ENCODE data around the gene PSD2. TPM values are rescaled to one million over a fixed set of nuclear protein-coding genes. Genes with fewer than 3 reads are reported as not detected.

The PSD2 gene
- total and polyA plus RNA-seq, 10 of the 15 experiments (the other 5 are each of a cell fraction or from before 2014, with no cell fraction given), result 0.02 to 0.14 (median 0.03) TPM; not detected in 5

DNA sequence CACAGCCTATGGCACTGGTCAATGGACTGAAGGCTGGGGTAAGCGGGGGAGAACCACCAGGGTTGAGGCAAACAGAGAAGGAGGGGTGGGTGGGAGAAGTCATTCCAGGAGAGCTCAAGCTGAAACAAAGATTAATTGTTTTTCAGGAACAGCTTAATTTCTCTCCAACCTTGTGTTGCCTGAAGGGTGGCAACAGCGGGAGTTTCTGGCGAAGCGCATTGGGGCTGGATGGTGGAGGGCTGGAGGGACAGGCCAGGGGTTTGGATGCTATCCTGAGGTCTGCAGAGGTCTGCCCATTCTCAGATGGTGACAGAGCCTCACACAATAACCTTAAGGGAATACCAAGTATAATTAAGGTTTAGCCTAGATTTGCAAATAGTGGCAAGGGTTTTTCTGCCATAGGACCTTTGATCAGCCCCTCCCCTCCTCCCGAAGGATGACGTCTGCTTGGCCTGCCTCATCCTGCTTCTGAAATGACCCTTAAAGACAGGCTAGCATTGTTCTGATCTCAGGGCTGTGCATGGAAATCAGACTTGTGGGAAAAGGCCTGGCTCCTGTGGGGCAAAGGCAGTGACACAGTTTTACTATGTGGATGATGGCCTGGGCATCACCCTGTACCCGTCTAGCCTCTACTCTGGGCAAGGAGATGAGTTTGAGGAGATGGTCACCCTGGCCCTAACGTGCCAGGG, 32.7 kb downstream of the PSD2 start (continued):
- TF ChIP-seq, protein P1, sequence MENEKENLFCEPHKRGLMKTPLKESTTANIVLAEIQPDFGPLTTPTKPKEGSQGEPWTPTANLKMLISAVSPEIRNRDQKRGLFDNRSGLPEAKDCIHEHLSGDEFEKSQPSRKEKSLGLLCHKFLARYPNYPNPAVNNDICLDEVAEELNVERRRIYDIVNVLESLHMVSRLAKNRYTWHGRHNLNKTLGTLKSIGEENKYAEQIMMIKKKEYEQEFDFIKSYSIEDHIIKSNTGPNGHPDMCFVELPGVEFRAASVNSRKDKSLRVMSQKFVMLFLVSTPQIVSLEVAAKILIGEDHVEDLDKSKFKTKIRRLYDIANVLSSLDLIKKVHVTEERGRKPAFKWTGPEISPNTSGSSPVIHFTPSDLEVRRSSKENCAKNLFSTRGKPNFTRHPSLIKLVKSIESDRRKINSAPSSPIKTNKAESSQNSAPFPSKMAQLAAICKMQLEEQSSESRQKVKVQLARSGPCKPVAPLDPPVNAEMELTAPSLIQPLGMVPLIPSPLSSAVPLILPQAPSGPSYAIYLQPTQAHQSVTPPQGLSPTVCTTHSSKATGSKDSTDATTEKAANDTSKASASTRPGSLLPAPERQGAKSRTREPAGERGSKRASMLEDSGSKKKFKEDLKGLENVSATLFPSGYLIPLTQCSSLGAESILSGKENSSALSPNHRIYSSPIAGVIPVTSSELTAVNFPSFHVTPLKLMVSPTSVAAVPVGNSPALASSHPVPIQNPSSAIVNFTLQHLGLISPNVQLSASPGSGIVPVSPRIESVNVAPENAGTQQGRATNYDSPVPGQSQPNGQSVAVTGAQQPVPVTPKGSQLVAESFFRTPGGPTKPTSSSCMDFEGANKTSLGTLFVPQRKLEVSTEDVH (IDR thresholded peaks at IDR 0.05; ENCODE audit: low read depth, partially characterized antibody), result no peak
- TF ChIP-seq FOS (IDR thresholded peaks at IDR 0.05; ENCODE audit: borderline replicate concordance, extremely low read depth, insufficient read length) (no peak), FOXM1 (IDR thresholded peaks at IDR 0.05; ENCODE audit: low read depth, low read length) (no peak), ASH2L (IDR thresholded peaks at IDR 0.05; ENCODE audit: borderline replicate concordance, low read depth) (no peak), CHD2 (IDR thresholded peaks at IDR 0.05; ENCODE audit: borderline replicate concordance, low read depth, low read length) (no peak), POLR2AphosphoS2 (IDR thresholded peaks at IDR 0.05; ENCODE audit: low read depth, low read length) (no peak), KDM1A (IDR thresholded peaks at IDR 0.05; ENCODE audit: borderline replicate concordance) (no peak), ZNF24 (IDR thresholded peaks at IDR 0.05) (no peak)
- TF ChIP-seq, protein P2, sequence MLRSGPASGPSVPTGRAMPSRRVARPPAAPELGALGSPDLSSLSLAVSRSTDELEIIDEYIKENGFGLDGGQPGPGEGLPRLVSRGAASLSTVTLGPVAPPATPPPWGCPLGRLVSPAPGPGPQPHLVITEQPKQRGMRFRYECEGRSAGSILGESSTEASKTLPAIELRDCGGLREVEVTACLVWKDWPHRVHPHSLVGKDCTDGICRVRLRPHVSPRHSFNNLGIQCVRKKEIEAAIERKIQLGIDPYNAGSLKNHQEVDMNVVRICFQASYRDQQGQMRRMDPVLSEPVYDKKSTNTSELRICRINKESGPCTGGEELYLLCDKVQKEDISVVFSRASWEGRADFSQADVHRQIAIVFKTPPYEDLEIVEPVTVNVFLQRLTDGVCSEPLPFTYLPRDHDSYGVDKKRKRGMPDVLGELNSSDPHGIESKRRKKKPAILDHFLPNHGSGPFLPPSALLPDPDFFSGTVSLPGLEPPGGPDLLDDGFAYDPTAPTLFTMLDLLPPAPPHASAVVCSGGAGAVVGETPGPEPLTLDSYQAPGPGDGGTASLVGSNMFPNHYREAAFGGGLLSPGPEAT (IDR thresholded peaks at IDR 0.05; ENCODE audit: low read depth), result no peak
- TF ChIP-seq, protein P3, sequence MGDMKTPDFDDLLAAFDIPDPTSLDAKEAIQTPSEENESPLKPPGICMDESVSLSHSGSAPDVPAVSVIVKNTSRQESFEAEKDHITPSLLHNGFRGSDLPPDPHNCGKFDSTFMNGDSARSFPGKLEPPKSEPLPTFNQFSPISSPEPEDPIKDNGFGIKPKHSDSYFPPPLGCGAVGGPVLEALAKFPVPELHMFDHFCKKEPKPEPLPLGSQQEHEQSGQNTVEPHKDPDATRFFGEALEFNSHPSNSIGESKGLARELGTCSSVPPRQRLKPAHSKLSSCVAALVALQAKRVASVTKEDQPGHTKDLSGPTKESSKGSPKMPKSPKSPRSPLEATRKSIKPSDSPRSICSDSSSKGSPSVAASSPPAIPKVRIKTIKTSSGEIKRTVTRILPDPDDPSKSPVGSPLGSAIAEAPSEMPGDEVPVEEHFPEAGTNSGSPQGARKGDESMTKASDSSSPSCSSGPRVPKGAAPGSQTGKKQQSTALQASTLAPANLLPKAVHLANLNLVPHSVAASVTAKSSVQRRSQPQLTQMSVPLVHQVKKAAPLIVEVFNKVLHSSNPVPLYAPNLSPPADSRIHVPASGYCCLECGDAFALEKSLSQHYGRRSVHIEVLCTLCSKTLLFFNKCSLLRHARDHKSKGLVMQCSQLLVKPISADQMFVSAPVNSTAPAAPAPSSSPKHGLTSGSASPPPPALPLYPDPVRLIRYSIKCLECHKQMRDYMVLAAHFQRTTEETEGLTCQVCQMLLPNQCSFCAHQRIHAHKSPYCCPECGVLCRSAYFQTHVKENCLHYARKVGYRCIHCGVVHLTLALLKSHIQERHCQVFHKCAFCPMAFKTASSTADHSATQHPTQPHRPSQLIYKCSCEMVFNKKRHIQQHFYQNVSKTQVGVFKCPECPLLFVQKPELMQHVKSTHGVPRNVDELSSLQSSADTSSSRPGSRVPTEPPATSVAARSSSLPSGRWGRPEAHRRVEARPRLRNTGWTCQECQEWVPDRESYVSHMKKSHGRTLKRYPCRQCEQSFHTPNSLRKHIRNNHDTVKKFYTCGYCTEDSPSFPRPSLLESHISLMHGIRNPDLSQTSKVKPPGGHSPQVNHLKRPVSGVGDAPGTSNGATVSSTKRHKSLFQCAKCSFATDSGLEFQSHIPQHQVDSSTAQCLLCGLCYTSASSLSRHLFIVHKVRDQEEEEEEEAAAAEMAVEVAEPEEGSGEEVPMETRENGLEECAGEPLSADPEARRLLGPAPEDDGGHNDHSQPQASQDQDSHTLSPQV (IDR thresholded peaks at IDR 0.05), result no peak
- TF ChIP-seq, protein P4, sequence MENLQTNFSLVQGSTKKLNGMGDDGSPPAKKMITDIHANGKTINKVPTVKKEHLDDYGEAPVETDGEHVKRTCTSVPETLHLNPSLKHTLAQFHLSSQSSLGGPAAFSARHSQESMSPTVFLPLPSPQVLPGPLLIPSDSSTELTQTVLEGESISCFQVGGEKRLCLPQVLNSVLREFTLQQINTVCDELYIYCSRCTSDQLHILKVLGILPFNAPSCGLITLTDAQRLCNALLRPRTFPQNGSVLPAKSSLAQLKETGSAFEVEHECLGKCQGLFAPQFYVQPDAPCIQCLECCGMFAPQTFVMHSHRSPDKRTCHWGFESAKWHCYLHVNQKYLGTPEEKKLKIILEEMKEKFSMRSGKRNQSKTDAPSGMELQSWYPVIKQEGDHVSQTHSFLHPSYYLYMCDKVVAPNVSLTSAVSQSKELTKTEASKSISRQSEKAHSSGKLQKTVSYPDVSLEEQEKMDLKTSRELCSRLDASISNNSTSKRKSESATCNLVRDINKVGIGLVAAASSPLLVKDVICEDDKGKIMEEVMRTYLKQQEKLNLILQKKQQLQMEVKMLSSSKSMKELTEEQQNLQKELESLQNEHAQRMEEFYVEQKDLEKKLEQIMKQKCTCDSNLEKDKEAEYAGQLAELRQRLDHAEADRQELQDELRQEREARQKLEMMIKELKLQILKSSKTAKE (IDR thresholded peaks at IDR 0.05; ENCODE audit: low read depth, poor library complexity, severe bottlenecking), result no peak
- TF ChIP-seq, protein P5, sequence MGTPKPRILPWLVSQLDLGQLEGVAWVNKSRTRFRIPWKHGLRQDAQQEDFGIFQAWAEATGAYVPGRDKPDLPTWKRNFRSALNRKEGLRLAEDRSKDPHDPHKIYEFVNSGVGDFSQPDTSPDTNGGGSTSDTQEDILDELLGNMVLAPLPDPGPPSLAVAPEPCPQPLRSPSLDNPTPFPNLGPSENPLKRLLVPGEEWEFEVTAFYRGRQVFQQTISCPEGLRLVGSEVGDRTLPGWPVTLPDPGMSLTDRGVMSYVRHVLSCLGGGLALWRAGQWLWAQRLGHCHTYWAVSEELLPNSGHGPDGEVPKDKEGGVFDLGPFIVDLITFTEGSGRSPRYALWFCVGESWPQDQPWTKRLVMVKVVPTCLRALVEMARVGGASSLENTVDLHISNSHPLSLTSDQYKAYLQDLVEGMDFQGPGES (IDR thresholded peaks at IDR 0.05), result no peak

Measured in GM12878 (cell line).